ENCODE data around the gene NUBPL.

DNA sequence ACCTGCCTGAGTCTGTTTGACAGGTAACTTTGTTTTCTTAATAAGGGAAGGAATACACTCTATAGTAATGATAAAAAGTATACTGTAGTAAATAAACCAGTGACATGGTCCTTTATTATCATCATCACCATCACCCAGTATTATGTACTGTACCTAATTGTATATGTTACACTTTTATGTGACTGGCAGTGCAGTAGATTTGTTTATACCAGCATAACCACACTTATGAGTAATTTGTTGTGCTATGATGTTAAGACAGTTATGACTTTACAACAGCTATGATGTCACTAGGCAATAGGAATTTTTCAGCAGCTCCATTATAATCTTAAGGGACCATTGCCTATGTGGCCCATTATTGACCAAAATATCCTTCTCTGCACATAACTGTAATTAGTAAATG is 155.0 kb downstream of the NUBPL start:
- TF ChIP-seq, protein P1, sequence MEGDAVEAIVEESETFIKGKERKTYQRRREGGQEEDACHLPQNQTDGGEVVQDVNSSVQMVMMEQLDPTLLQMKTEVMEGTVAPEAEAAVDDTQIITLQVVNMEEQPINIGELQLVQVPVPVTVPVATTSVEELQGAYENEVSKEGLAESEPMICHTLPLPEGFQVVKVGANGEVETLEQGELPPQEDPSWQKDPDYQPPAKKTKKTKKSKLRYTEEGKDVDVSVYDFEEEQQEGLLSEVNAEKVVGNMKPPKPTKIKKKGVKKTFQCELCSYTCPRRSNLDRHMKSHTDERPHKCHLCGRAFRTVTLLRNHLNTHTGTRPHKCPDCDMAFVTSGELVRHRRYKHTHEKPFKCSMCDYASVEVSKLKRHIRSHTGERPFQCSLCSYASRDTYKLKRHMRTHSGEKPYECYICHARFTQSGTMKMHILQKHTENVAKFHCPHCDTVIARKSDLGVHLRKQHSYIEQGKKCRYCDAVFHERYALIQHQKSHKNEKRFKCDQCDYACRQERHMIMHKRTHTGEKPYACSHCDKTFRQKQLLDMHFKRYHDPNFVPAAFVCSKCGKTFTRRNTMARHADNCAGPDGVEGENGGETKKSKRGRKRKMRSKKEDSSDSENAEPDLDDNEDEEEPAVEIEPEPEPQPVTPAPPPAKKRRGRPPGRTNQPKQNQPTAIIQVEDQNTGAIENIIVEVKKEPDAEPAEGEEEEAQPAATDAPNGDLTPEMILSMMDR (IDR thresholded peaks at IDR 0.05) = no peak
- TF ChIP-seq POLR2A (IDR thresholded peaks at IDR 0.05) (no peak), EP300 (IDR thresholded peaks at IDR 0.05) (no peak)
